Muscle of leg (tissue), 11 donors: ENCODE data around the gene ZDHHC24. TPM values are rescaled to one million over a fixed set of nuclear protein-coding genes. Genes with fewer than 3 reads are reported as not detected.
A peak's percentile ranks its signal among the peaks of the same experiment; 100 is the strongest.
"Not testable (repeated sequence)": the region's sequence is repeated elsewhere in the genome, so short reads cannot be mapped to it uniquely, and the experiment has no call there.

ENCODE experiments used
- DNase-seq: peaks from one replicate; pipeline ENCODE4 v3.0.0; 2013
- H3K27ac ChIP-seq: one replicate; pipeline ENCODE4 v1.5.1; 2013; ENCODE audit warnings: mild to moderate bottlenecking, low read length, control low read depth
- H3K27me3 ChIP-seq: one replicate; pipeline ENCODE4 v1.6.1; 2013; ENCODE audit warnings: low read length; ENCODE audit not compliant: control insufficient read depth, insufficient read depth
- H3K36me3 ChIP-seq: one replicate; pipeline ENCODE4 v1.6.1; 2013; ENCODE audit warnings: low read length; ENCODE audit not compliant: control insufficient read depth, insufficient read depth
- H3K4me1 ChIP-seq: one replicate; pipeline ENCODE4 v1.6.1; 2013; ENCODE audit warnings: low read length; ENCODE audit not compliant: control insufficient read depth, insufficient read depth
- H3K4me3 ChIP-seq: one replicate; pipeline ENCODE4 v1.5.1; 2013; ENCODE audit warnings: low read length, control low read depth
- H3K9me3 ChIP-seq: replicated peaks from 2 replicates; pipeline ENCODE4 v1.6.1; 2013; ENCODE audit warnings: low read depth, low read length; ENCODE audit not compliant: control insufficient read depth
- WGBS: methylation state at CpG from one replicate; pipeline ENCODE4 v1.1.5; 2013; ENCODE audit warnings: missing lambda C conversion rate; ENCODE audit not compliant: insufficient coverage; 5-methylcytosine and 5-hydroxymethylcytosine counted together
- polyA plus RNA-seq, 8 donors: library from polyadenylated mRNA; unstranded; fragments of 120-200 nt; gene quantifications; one replicate each; pipeline versions ENCODE4 v1.2.1 to v1.2.3, GENCODE V29; 2013; ENCODE audit warnings: inconsistent platforms in 1 of 8, low replicate concordance in 1 of 8; ENCODE audit not compliant: insufficient read length in 8 of 8, insufficient read depth in 1 of 8
- total RNA-seq: library from RNA; stranded (reverse); fragments of 120-200 nt; gene quantifications from one replicate; pipeline ENCODE4 v1.2.4, GENCODE V29; 2013

ZDHHC24 gene
- total and polyA plus RNA-seq, 9 donors, result 3.2 to 4.7 (median 3.8) TPM

DNA sequence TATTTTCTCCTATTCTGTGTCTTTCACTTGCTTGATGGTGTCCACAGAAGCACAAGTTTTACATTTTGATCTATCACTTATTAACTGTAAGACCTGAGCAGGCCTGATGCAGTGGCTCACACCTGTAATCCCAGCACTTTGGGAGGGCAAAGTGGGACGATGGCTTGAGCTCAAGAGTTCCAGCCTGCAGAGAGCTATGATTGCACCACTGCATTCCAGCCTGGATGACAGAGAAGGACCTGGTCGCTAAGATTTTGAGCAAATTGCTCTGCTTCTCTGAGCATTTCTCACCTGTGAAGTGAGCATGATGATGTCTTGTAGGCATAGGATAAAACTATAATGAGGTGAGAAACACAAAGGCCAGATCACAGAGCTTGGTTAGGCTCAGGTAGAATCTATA is 40.3 kb upstream of the ZDHHC24 start:
- Histone ChIP-seq H3K4me1 (no peaks in the 10 kb centered on the region), H3K9me3 (no peaks in the 10 kb centered on the region), H3K36me3 (no peaks in the 10 kb centered on the region), H3K27me3 (no peaks in the 10 kb centered on the region), H3K27ac (no peak overlapping the region), H3K4me3 (no peak overlapping the region)
- 38% methylated on average over 2 of the region's 2 CpGs for whole genome bisulfite sequencing
- no peak for DNase-seq

DNA sequence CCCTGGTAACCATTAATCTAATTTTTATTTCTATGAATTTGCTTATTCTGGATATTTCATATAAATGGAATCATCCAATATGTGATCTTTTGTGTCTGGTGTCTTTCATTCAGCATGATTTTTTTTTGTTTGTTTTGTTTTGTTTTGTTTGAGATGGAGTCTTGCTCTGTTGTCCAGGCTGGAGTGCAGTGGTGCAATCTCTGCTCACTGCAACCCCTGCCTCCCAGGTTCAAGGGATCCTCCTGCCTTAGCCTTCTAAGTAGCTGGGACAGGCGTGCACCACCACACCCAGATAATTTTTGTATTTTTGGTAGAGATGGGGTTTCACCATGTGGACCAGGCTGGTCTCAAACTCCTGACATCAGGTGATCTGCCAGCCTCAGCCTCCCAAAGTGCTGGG is 39.6 kb upstream of the ZDHHC24 start:
- not testable (repeated sequence) for H3K36me3 ChIP-seq, H3K4me3 ChIP-seq, H3K9me3 ChIP-seq, H3K27ac ChIP-seq, DNase-seq, H3K27me3 ChIP-seq, H3K4me1 ChIP-seq
- no CpG with 5 or more reads among the region's 1 CpG for WGBS

DNA sequence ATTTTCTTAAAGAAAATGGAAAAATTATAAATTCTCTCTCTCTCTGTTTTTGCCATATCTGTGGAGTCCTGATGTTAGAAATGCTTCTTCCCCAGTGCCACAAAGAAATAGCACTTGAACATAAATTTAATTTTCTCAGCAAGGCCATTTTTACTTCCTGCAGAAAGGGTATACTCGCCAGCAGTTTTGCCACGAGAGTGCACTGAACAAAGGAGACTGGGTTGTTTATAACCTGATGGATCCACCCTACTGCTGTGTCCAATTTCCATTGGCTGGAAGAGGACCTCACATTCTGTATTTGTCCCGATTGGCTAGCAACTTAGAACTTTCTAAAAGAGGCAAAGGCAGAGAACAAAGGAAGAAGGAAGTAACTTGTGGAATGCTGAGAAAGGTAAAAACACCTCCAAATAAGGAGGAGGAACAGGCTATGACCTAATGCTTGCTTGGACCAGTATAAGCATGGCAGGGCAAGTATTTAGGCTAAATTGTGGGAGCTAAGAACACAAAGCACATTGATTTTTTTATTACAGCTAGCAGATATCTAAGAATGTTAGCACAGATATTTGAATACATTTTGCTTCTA is 36.8 kb upstream of the ZDHHC24 start:
- not testable (repeated sequence) for H3K4me1 ChIP-seq, H3K27ac ChIP-seq, H3K27me3 ChIP-seq, H3K36me3 ChIP-seq, DNase-seq, H3K9me3 ChIP-seq, H3K4me3 ChIP-seq
- WGBS, result 92% methylated on average over 2 of the region's 3 CpGs

DNA sequence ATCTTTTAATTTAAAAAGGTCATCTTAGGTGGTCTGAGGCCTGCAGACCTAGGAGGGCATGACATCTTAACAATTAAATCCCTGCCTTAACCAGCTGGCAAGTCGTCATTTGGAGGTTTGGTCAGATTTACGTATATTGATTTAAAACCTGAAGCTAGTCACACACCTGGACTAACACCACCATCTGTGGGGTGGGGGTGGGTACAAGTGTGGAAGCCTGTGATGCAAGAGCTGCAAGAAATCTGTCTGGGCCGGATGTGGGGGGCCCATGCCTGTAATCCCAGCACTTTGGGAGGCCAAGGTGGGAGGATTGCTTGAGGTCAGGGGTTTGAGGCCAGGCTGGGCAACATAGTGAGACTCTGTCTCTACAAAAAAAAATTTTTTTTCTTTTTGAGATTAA is 35.4 kb upstream of the ZDHHC24 start:
- Histone ChIP-seq H3K27me3 (peaks cover 3% of the 10 kb centered on the region), H3K4me3 (no peak overlapping the region), H3K27ac (no peak overlapping the region), H3K36me3 (no peaks in the 10 kb centered on the region), H3K4me1 (peaks cover 4% of the 10 kb centered on the region), H3K9me3 (no peaks in the 10 kb centered on the region)
- 17% methylated on average over 1 of the region's 3 CpGs for WGBS
- no peak for DNase-seq

DNA sequence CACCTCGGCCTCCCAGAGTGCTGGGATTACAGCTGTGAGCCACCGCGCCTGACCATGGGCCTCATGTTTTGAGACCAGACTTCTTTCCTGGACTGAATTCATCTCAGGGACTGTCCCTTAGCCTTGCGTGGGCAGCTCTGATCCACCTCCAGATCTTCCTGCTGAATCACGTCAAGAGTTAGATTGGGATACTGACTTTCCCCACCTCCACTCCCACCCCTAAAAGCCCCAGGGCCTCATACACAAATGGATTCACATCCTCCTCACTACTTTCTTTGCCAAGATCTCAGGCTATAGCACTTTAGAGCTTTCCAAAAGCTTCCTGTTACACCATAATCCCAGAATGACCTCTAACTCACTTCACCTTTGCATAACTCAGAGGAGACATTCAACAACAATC is 35.0 kb upstream of the ZDHHC24 start:
- no peak overlapping the region for H3K27ac ChIP-seq
- DNase-seq, result peak; percentile 61

DNA sequence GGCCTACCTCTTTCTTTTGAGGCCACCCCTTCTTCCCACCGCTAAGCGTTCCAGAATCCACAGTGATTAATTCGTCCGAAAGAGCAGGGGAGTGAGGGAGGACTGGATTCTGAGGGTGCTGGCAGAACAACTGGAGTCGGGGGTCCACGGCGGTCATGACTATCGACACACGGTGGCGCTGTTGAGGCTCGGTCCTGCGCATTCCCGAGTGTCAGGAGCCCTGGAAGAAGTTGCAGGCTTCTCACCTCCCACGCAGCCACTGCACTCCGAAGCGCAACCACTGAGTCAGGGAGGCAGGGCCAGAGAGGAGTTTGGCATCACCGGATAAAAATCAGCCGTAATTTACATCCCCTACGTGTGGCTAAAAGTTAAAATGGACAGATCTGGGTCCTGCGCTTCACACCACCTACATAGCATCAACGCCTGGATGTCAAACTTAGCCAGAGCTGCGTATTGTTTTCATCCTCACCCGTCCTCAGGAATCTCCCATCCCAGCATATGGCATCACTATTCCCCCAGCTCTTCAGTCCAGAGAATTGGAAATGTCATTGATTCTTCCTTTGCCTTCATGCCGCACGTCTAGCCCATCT is 33.3 kb upstream of the ZDHHC24 start:
- peak; percentile 75 for DNase-seq
- whole genome bisulfite sequencing, result 20% methylated on average over 17 of the region's 25 CpGs
- peaks cover 4% of the 10 kb centered on the region for H3K4me1 ChIP-seq

More for the DNA sequence above, 35.0 kb upstream of the ZDHHC24 start:
- Histone ChIP-seq H3K27me3 (peaks cover 3% of the 10 kb centered on the region), H3K4me3 (no peak overlapping the region), H3K9me3 (no peaks in the 10 kb centered on the region), H3K36me3 (no peaks in the 10 kb centered on the region), H3K4me1 (peaks cover 4% of the 10 kb centered on the region)
- 24% methylated on average over 5 of the region's 5 CpGs for WGBS

DNA sequence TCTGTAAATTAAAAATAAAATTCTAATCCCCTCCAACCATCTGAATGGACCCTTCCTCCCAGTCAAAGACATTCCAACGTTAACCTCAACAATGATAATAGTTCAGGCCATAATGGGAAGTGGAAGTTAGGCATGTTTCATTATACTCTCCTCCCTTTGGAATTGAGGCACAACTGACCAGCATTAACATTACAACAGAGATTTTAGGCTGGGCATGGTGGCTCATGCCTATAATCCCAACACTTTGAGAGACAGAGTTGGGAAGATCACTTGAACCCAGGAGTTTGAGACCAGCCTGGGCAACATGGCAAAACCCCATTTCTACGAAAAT is 25.0 kb upstream of the ZDHHC24 start:
- Histone ChIP-seq H3K4me3 (no peak overlapping the region), H3K9me3 (no peaks in the 10 kb centered on the region), H3K36me3 (peaks cover 2% of the 10 kb centered on the region), H3K27ac (no peak overlapping the region), H3K27me3 (peaks cover 4% of the 10 kb centered on the region), H3K4me1 (peaks cover 10% of the 10 kb centered on the region)
- WGBS, result 100% methylated on average over 1 of the region's 2 CpGs
- DNase-seq, result no peak

More for the DNA sequence above, 33.3 kb upstream of the ZDHHC24 start:
- Histone ChIP-seq H3K9me3 (no peaks in the 10 kb centered on the region), H3K36me3 (no peaks in the 10 kb centered on the region), H3K27ac (no peak overlapping the region), H3K4me3 (no peak overlapping the region), H3K27me3 (peaks cover 3% of the 10 kb centered on the region)

DNA sequence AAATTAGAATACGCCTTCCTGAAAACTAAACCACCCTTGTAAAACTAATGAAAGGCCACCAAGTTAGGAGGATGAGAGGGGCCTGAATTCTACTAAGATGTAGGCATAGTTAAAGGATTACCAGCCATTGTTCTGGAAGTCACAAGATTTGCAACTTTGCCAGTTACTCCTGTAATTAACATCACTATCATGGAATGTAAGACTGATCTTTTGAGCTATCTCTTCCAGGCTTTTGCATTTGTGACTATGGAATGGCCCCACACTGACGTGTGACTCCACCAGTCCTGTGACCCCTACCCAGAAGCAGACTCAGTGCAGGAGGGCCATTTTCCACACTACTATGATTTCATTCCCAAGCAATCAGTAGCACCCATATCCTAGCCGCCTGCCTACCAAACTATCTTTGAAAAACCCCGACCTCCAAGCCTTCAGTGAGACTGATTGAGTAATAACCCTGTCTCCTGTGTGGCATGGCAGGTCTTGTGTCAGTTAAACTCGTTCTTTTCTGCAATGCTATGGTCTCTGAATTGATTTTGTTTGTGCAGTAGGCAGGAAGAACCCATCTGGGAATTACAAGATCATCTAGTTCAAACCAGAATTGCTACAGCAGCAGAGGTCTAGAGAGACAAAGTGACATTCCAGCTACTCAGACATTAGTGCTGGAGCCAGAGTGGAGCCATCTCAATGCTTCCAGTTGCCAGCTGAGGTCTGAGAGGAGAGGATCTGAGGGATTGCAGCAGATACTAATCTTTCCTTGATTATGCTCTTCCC is 24.4 kb upstream of the ZDHHC24 start:
- WGBS, result 18% methylated on average over 2 of the region's 5 CpGs
- peaks cover 4% of the 10 kb centered on the region for H3K36me3 ChIP-seq
- no peaks in the 10 kb centered on the region for H3K9me3 ChIP-seq
- DNase-seq, result no peak
- peaks cover 4% of the 10 kb centered on the region for H3K27me3 ChIP-seq
- H3K4me3 ChIP-seq, result no peak overlapping the region
- H3K4me1 ChIP-seq, result peaks cover 10% of the 10 kb centered on the region
- no peak overlapping the region for H3K27ac ChIP-seq

DNA sequence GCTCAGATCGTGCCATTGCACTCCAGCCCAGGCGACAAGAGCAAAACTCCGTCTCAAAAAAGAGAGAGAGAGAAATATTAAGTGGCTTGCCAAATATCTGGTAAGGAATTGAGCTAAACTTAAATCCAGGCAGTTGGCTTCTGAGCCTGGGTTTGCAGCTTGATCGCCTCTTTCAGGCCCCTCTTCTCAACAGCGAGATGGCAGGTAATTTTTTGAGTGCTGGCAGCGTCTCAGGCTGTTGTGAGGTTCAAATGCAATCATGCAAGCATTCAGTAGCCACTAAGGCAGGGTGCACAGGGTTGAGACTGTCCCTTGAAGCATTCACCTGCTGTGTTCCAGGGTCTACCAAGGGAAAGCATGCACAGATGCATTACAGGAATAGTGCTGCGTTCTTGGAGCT is 23.2 kb upstream of the ZDHHC24 start:
- Histone ChIP-seq H3K36me3 (peaks cover 5% of the 10 kb centered on the region), H3K9me3 (no peaks in the 10 kb centered on the region), H3K4me3 (no peak overlapping the region), H3K27me3 (peaks cover 4% of the 10 kb centered on the region), H3K27ac (no peak overlapping the region), H3K4me1 (peaks cover 10% of the 10 kb centered on the region)
- WGBS, result 72% methylated on average over 7 of the region's 7 CpGs
- no peak for DNase-seq

DNA sequence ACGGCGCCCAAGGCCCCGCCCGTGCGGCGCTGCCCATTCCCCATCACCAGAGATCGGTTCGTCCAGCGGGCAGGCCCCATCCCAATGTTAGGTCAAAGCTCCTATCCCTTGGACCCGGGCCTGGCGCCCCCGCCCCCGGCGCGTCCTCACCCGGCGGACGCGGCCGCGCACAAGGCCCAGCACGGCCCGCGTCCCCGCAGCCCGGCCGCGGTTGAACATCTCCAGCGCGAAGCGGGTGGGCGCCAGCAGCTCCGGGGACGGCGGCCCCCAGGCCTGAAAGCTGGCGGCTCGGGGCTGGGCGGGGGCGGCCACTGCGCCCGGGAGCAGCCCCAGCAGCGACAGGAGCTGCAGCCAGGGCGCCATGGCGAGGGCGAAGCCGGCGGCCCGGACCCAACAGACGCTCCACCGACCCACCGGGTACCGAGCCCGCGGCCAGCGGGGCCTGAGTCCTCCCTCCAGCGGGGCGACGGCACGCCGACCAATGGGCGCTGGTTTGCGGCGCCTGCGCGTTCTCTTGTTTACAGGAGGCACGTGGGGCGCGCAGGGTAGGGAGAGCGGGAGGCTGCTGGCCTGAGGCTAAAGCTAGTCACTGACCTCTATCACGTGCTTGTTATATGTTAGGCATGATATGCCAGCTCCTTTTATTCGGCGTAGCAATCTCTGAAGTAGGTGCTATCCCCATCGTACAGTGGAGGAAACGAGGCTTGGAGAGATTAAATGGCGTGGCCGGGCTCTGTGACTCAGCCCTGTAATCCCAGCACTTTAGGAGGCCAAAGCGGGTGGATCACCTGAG is 22.5 kb upstream of the ZDHHC24 start, which contains the start of gene CTSF:
CTSF (minus strand) TSS at position 483 of the 793 bp plus-strand sequence; CDS start at position 363, 120 bp downstream.
- no peak within 1 kb of the TSS for H3K27ac ChIP-seq
- peak within 1 kb of the TSS; percentile 37 for H3K4me3 ChIP-seq
- 4% methylated on average over 76 of the region's 77 CpGs for WGBS
- peaks cover 10% of the 10 kb centered on the region for H3K36me3 ChIP-seq
- H3K4me1 ChIP-seq, result peaks cover 10% of the 10 kb centered on the region
- no peaks in the 10 kb centered on the region for H3K9me3 ChIP-seq
- DNase-seq, result peak; percentile 86
- peaks cover 4% of the 10 kb centered on the region for H3K27me3 ChIP-seq
